Upper lobe of left lung (tissue), 4 donors: ENCODE measurements around the gene ADCY6.

Source experiments
- CTCF ChIP-seq, 6 experiments: fragments of 450-650 bp in 4 of 6; fragments of 200-600 bp in 2 of 6; sonication (generic) in 2 of 6; IDR thresholded peaks; one replicate each; pipeline ENCODE4 v1.5.1; 2016 to 2019; ENCODE audit warnings: antibody characterized with exemption in 6 of 6
- EP300 ChIP-seq, 4 donors: sonication (generic); formaldehyde crosslinking; IDR thresholded peaks; one replicate each; pipeline ENCODE4 v1.5.1; 2017; ENCODE audit warnings: antibody characterized with exemption in 4 of 4, control low read depth in 2 of 4
- POLR2A ChIP-seq, 4 donors: fragments of 450-650 bp; IDR thresholded peaks; one replicate each; pipeline ENCODE4 v1.5.1; 2016 to 2017; ENCODE audit warnings: antibody characterized with exemption in 4 of 4, mild to moderate bottlenecking in 2 of 4
- POLR2AphosphoS5 ChIP-seq, 2 donors: sonication (generic); formaldehyde crosslinking; IDR thresholded peaks; one replicate each; pipeline ENCODE4 v1.5.1; 2017; ENCODE audit warnings: antibody characterized with exemption in 2 of 2

GRCh38 chr12:48777501-48778400 lies 11.1 kb downstream of the ADCY6 start:
- TF ChIP-seq POLR2AphosphoS5 (IDR thresholded peaks at IDR 0.05) (no peak), POLR2A (IDR thresholded peaks at IDR 0.05) (no peak), CTCF (IDR thresholded peaks at IDR 0.05) (no peak), EP300 (IDR thresholded peaks at IDR 0.05) (no peak)
